Immature natural killer cell (primary cell): Measurements from ENCODE around the gene SGIP1. TPM values are rescaled to one million over a fixed set of nuclear protein-coding genes. Genes with fewer than 3 reads are reported as not detected.

Source experiments
- DNase-seq, 3 donors: peaks; one replicate each; pipeline ENCODE4 v3.0.0; 2022; ENCODE audit warnings: mixed read lengths in 1 of 3
- H3K27ac Mint-ChIP-seq, 6 donors: one replicate each; pipeline ENCODE4 v1.8.0; 2020; ENCODE audit warnings: mixed read lengths in 6 of 6, mild to moderate bottlenecking in 5 of 6, inconsistent platforms in 4 of 6, moderate library complexity in 3 of 6
- H3K27me3 Mint-ChIP-seq, 3 donors: one replicate each; pipeline ENCODE4 v1.8.0; 2020 to 2021; ENCODE audit warnings: low read depth in 3 of 3, mild to moderate bottlenecking in 3 of 3, mixed read lengths in 3 of 3, moderate library complexity in 3 of 3, inconsistent platforms in 1 of 3
- H3K36me3 Mint-ChIP-seq, 3 donors: one replicate each; pipeline ENCODE4 v1.8.0; 2020; ENCODE audit warnings: mixed read lengths in 3 of 3, inconsistent platforms in 2 of 3, mild to moderate bottlenecking in 2 of 3
- H3K4me1 Mint-ChIP-seq, 2 donors: one replicate each; pipeline ENCODE4 v1.8.0; 2020; ENCODE audit warnings: inconsistent platforms in 2 of 2, mild to moderate bottlenecking in 2 of 2, mixed read lengths in 2 of 2, moderate library complexity in 1 of 2
- H3K4me3 Mint-ChIP-seq, 5 donors: one replicate each; pipeline ENCODE4 v1.8.0; 2020; ENCODE audit warnings: mild to moderate bottlenecking in 5 of 5, mixed read lengths in 5 of 5, inconsistent platforms in 3 of 5, moderate library complexity in 3 of 5
- H3K9me3 Mint-ChIP-seq, 6 donors: one replicate each; pipeline ENCODE4 v1.8.0; 2020; ENCODE audit warnings: mild to moderate bottlenecking in 6 of 6, mixed read lengths in 6 of 6, inconsistent platforms in 4 of 6, moderate library complexity in 3 of 6
- polyA plus RNA-seq, 3 donors: library from polyadenylated mRNA; unstranded; fragments of 300-500 nt; fragmentation: Illumina TruSeq; gene quantifications; one replicate each; pipeline ENCODE4 v1.2.3, GENCODE V29; 2021

SGIP1 gene, protein sequence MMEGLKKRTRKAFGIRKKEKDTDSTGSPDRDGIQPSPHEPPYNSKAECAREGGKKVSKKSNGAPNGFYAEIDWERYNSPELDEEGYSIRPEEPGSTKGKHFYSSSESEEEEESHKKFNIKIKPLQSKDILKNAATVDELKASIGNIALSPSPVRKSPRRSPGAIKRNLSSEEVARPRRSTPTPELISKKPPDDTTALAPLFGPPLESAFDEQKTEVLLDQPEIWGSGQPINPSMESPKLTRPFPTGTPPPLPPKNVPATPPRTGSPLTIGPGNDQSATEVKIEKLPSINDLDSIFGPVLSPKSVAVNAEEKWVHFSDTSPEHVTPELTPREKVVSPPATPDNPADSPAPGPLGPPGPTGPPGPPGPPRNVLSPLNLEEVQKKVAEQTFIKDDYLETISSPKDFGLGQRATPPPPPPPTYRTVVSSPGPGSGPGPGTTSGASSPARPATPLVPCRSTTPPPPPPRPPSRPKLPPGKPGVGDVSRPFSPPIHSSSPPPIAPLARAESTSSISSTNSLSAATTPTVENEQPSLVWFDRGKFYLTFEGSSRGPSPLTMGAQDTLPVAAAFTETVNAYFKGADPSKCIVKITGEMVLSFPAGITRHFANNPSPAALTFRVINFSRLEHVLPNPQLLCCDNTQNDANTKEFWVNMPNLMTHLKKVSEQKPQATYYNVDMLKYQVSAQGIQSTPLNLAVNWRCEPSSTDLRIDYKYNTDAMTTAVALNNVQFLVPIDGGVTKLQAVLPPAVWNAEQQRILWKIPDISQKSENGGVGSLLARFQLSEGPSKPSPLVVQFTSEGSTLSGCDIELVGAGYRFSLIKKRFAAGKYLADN
- polyA plus RNA-seq, result not detected

DNA sequence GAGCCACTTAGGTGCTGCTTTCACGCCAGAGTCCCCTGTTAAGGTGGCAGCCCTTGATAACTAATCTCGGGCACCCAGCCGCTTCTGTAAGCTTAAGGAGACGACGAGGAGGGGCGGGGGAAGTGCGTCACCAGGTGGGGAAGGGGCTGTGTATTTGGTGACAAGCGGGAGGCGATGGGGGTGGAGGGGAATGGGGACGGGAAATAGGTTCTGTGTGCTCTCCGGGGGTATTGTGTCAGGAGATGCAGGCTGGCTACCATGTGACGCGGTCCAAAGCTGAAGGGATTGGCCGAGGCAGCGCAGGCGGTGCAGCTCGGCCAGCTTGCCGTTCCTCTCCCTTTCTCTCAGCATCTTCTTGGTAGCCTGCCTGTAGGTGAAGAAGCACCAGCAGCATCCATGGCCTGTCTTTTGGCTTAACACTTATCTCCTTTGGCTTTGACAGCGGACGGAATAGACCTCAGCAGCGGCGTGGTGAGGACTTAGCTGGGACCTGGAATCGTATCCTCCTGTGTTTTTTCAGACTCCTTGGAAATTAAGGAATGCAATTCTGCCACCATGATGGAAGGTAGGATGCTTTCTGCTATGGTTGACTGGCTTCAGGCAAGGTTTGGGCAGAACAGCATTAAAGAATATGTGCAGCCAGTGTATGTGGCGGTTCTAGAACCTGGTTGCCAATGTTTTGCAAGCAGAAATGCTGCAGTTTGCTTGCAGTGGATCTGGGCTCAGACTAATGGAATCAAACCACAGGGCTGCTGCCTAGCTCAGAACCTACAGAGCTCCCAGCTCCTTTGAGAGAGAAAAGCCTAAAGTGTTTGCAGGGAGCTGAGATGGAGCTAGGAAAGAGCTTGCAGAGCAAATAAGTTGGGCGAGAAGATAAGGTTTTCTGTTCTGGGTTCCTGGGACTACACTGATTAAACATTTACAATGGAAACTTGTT is at the start of gene SGIP1:
Gene SGIP1, plus strand, starts transcription at position 350 of the 937 bp plus-strand sequence. Its CDS starts 206 bp downstream, at position 556.
- Mint-ChIP-seq H3K27me3 (peaks cover 5 to 14% (median 12%) of the 10 kb centered on the region in 3 donors), H3K9me3 (peaks cover 0 to 5% (median 0%) of the 10 kb centered on the region in 6 donors), H3K4me3 (peak within 1 kb of the TSS; percentile 26 to 71 (median 66)), H3K4me1 (peaks cover 2 to 6% of the 10 kb centered on the region in 2 donors), H3K36me3 (no peaks in the 10 kb centered on the region), H3K27ac (no peak within 1 kb of the TSS)
- DNase-seq, result no peak

DNA sequence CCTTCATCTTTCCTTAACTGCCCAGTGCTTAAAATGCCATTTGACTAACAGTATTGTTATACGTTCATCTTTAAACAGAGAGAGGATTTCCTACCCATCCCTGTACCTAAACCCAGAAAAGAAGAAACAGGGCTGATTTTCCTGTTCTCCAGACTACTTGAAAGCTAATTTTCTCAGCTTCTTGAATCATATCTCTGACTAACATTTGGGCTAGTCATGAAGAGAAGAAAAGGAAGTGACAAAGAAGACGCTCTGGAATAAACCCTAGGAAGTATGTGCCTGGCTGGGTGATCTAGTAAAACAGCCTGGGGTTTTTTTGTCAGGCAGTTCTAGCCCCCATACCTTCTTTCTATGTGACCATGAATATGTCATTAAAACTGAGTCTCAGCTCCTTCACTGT is 44.8 kb upstream of the SGIP1 start:
- Mint-ChIP-seq H3K9me3 (peaks cover 0 to 1% (median 0%) of the 10 kb centered on the region in 6 donors), H3K4me1 (no peaks in the 10 kb centered on the region), H3K27me3 (no peaks in the 10 kb centered on the region), H3K27ac (no peak overlapping the region), H3K4me3 (no peak overlapping the region), H3K36me3 (no peaks in the 10 kb centered on the region)
- DNase-seq, result no peak

DNA sequence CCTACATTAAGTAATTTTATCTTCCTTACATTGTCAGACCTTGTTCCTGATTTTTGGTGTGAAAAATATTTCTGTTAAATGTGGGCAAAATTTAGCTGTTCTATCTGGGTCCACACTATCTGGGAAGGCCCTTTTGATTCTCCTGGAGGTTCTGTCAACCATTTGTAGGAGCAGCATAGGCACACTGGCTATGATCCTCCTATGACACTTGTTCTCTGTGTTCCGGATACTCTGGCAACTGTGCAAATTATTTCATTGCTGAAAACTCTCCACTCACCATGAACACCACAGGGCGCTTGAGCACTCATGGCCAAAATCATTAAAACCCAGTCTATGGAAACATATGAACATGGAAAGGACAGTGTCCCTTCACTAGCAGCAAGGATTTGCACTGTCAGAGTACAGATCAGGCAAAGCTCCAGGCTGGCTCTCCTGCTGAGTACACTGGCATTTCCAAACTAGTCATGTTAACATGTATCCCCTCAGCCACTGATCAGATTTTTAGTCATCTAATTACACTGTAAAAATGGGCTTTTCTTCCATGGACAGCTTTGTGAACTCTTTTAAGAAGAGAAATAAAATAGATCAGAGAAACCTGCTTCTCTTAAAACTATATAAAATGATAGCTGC is 43.9 kb upstream of the SGIP1 start:
- peaks cover 0 to 1% (median 0%) of the 10 kb centered on the region in 6 donors for H3K9me3 Mint-ChIP-seq
- no peaks in the 10 kb centered on the region for H3K27me3 Mint-ChIP-seq
- H3K4me3 Mint-ChIP-seq, result no peak overlapping the region
- no peak overlapping the region for H3K27ac Mint-ChIP-seq
- H3K4me1 Mint-ChIP-seq, result no peaks in the 10 kb centered on the region
- no peak for DNase-seq
- no peaks in the 10 kb centered on the region for H3K36me3 Mint-ChIP-seq

DNA sequence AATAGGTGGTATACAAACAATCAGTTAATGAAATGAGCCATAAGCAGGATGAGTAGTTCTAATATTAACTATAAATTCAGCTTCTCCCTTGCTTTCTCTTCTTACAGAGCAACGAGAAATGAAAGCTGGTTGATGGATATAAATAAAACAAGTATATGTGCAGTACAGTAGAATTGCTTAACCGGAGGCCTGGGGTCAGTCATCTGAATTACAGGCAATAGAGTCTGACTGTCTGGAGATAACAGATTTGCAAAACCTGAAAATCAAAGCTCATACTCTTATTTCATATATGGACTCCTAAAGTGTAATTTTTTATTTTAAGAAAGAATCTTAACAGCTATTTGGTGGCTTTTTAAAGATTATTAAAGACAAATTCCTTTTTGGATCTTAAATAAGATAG is 43.1 kb upstream of the SGIP1 start:
- no peak overlapping the region for H3K4me3 Mint-ChIP-seq
- no peak for DNase-seq
- H3K27ac Mint-ChIP-seq, result no peak overlapping the region
- H3K9me3 Mint-ChIP-seq, result peaks cover 0 to 1% (median 0%) of the 10 kb centered on the region in 6 donors
- H3K4me1 Mint-ChIP-seq, result no peaks in the 10 kb centered on the region
- H3K27me3 Mint-ChIP-seq, result no peaks in the 10 kb centered on the region
- no peaks in the 10 kb centered on the region for H3K36me3 Mint-ChIP-seq

DNA sequence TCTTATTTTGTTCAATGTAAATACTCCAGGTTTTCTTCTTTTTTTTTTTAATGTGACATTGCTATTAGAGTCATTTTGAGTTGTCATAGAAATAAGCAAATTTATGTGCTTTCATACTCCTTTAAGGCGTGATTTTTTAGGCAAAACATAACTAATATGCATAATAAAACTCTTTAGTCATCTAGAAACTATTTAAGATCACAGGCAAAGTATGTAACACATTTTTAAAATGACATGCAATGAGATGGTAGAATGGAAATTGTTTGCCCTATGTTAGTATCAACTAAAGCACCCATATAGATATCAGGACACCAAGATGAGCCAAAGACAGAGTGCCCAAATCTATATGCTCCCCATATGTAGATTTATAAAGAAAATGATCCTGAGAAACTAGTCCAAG is 41.5 kb upstream of the SGIP1 start:
- Mint-ChIP-seq H3K4me3 (no peak overlapping the region), H3K4me1 (no peaks in the 10 kb centered on the region), H3K36me3 (no peaks in the 10 kb centered on the region), H3K27me3 (no peaks in the 10 kb centered on the region), H3K9me3 (peaks cover 0 to 1% (median 0%) of the 10 kb centered on the region in 6 donors), H3K27ac (no peak overlapping the region)
- no peak for DNase-seq

DNA sequence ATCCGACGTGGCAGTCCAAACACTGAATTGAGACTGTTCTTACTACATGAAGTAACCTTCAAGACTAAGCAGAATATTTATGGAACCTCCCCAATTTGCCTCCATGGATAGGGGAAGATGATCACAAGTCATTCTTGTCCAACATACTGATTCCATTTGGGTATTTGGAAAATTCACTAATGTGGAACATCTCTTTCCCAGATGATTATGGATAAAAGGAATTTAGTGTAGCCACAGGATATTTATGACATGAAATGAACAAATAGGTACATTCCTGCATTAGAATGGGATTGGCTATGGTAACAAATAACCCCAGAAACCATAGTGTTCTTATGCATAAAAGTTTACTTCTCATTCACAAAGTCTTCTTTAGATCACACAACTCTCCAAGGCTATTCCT is 40.2 kb upstream of the SGIP1 start:
- Mint-ChIP-seq H3K27ac (no peak overlapping the region), H3K36me3 (no peaks in the 10 kb centered on the region), H3K9me3 (peaks cover 0 to 1% (median 0%) of the 10 kb centered on the region in 6 donors), H3K4me3 (no peak overlapping the region), H3K27me3 (no peaks in the 10 kb centered on the region), H3K4me1 (no peaks in the 10 kb centered on the region)
- no peak for DNase-seq

DNA sequence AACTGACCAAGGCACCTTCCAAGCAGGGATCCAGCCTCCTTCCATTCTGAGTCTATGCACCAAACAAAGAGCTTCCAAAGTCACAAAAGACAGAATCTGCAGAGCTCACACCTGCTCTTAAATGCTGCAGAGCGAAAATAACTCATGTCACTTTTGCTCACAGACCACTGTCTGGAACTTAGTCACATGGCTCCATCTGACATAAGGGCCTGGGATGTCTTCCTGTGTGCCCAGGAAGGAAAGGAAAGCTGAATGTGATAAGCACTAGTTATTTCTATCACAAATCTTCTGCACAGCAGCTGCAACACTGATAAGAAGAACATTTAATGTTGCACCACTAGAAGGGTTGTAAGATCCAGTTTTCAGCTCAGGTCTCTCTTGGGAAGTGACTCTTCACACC is 39.5 kb upstream of the SGIP1 start:
- H3K27ac Mint-ChIP-seq, result no peak overlapping the region
- H3K36me3 Mint-ChIP-seq, result no peaks in the 10 kb centered on the region
- no peak overlapping the region for H3K4me3 Mint-ChIP-seq
- no peaks in the 10 kb centered on the region for H3K4me1 Mint-ChIP-seq
- peaks cover 0 to 1% (median 0%) of the 10 kb centered on the region in 3 donors for H3K27me3 Mint-ChIP-seq
- no peak for DNase-seq
- H3K9me3 Mint-ChIP-seq, result peaks cover 0 to 1% (median 0%) of the 10 kb centered on the region in 6 donors

DNA sequence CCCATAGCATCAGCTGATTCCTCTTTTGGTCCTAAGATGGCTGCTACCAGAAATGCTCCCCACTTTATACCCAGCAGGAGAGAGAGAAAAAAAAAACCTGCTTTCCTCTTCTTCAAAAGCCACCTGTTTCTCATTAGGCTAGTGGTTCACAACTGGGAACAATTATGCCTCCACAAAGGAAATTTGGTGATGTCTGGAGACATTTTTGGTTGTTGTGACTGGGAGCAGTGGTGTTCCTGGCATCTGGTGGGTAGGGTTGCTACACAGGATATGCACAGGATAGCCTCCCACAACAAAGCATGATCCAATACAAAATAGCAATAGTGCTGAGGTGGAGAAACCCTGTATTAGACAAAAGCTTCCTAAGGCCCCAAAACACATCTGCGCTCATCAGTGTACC is 38.5 kb upstream of the SGIP1 start:
- Mint-ChIP-seq H3K27me3 (peaks cover 0 to 1% (median 0%) of the 10 kb centered on the region in 3 donors), H3K9me3 (peaks cover 0 to 3% (median 0%) of the 10 kb centered on the region in 6 donors), H3K4me1 (no peaks in the 10 kb centered on the region), H3K27ac (no peak overlapping the region), H3K4me3 (no peak overlapping the region), H3K36me3 (no peaks in the 10 kb centered on the region)
- DNase-seq, result no peak

DNA sequence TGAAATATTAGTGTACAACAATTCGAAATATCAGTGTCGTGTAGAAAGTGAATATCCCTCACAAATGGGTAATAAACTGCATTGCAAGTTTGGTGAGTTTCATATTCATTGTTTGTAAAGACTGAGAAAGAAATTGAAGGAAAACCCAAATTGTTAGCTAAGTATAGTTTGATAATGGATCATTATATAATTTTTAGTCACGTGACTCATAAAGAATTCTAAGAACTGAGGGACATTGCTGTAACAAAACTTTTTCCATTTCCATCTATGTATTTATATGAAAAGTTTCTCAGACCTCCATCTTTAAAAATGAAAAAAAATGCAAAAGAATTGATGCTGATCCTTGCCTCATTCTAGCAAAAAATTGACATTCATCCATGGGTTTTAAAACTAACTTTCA is 36.0 kb upstream of the SGIP1 start:
- no peak for DNase-seq
- H3K9me3 Mint-ChIP-seq, result peaks cover 0 to 2% (median 0%) of the 10 kb centered on the region in 6 donors
- H3K4me3 Mint-ChIP-seq, result no peak overlapping the region
- H3K27me3 Mint-ChIP-seq, result peaks cover 0 to 1% (median 1%) of the 10 kb centered on the region in 3 donors
- H3K4me1 Mint-ChIP-seq, result no peaks in the 10 kb centered on the region
- no peaks in the 10 kb centered on the region for H3K36me3 Mint-ChIP-seq
- H3K27ac Mint-ChIP-seq, result no peak overlapping the region

DNA sequence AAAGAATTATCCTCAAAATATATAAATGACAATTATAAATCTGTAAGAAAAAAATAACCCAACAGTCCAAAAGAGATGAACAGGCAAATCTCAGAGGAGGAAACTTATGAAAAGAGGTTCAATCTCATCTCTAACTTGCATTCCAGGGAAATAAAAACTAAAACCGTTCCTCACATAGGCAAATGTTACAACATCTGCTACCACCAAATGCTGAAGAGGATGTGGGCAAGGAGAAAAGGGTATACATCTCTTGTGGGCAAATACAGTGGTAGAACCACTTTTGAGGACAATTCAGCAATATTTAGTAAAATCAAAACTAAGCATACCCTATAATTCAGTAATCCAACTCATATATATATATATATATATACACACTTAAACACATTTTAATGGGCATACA is 33.7 kb upstream of the SGIP1 start:
- Mint-ChIP-seq H3K9me3 (peaks cover 0 to 2% (median 0%) of the 10 kb centered on the region in 6 donors), H3K4me3 (no peak overlapping the region), H3K27ac (no peak overlapping the region), H3K4me1 (no peaks in the 10 kb centered on the region), H3K27me3 (peaks cover 0 to 1% (median 1%) of the 10 kb centered on the region in 3 donors), H3K36me3 (no peaks in the 10 kb centered on the region)
- DNase-seq, result no peak

DNA sequence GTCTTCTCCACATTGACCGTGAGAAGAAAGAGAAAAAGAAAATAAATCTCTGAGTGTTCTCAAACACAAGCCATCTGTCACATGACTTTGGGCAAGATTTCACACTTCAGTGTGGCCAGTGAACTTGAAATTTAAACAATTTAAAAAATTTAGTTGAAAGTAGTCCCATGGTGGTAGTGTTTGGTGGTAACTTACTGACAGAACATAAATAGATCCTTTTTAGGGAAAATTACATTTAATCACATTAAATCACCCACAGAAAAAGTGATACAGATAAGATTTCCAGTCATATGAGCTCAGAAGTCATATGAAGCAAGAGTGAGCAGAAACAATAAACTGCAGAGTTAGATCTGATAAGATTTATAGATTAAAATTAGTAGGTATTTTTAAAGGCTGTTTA is 31.9 kb upstream of the SGIP1 start:
- H3K4me3 Mint-ChIP-seq, result no peak overlapping the region
- H3K27ac Mint-ChIP-seq, result no peak overlapping the region
- H3K9me3 Mint-ChIP-seq, result peaks cover 0 to 2% (median 0%) of the 10 kb centered on the region in 6 donors
- H3K4me1 Mint-ChIP-seq, result no peaks in the 10 kb centered on the region
- DNase-seq, result no peak
- peaks cover 0 to 1% (median 1%) of the 10 kb centered on the region in 3 donors for H3K27me3 Mint-ChIP-seq
- no peaks in the 10 kb centered on the region for H3K36me3 Mint-ChIP-seq

DNA sequence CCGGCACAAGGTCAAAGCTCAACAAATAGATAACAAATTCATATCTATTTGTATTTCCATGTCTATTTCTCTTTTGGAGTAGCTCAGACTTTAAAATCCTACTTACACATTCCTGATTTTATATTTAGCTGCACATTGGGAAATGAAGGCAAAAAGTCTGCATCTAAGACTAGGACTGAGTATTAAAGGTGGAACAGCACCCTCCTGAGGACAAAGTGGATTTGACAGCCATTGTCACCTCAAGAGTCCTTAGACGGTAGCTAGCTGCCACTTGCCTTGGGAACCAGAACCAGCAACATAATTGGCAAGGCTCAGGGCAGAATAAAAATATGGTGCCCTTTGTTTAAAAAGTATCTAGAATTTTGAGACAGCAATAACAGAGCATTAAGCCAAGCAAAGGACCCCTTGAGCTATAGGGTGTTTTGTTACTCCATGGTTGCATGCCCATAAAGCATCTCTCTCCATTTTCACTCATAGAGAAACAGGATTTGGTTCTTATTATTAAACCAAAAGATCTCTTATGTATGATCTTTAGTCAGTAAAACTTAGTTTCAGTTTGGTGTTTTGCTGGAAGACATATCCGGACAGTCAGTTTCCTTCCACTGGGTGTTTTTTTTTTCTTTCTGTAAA is 30.0 kb upstream of the SGIP1 start:
- no peak overlapping the region for H3K4me3 Mint-ChIP-seq

More for the DNA sequence above, 30.0 kb upstream of the SGIP1 start:
- Mint-ChIP-seq H3K27me3 (peaks cover 0 to 1% (median 0%) of the 10 kb centered on the region in 3 donors), H3K9me3 (peaks cover 0 to 4% (median 0%) of the 10 kb centered on the region in 6 donors), H3K36me3 (no peaks in the 10 kb centered on the region), H3K27ac (no peak overlapping the region), H3K4me1 (no peaks in the 10 kb centered on the region)
- no peak for DNase-seq
